Peyer's patch (tissue), 4 donors: ENCODE measurements around the gene HAL.

Experiments
- CTCF ChIP-seq, 6 experiments: fragments of 450-650 bp in 4 of 6; fragments of 200-600 bp in 2 of 6; sonication (generic) in 1 of 6; IDR thresholded peaks; one replicate each; pipeline ENCODE4 v1.5.1; 2017 to 2019; ENCODE audit warnings: antibody characterized with exemption in 6 of 6, mild to moderate bottlenecking in 3 of 6, moderate library complexity in 1 of 6
- POLR2A ChIP-seq, 2 donors: fragments of 450-650 bp; IDR thresholded peaks; one replicate each; pipeline ENCODE4 v1.5.1; 2017; ENCODE audit warnings: antibody characterized with exemption in 2 of 2, mild to moderate bottlenecking in 2 of 2, moderate library complexity in 2 of 2

GRCh38 chr12:96045566-96045965 is 49.4 kb upstream of the HAL start:
- TF ChIP-seq CTCF (IDR thresholded peaks at IDR 0.05) (no peak), POLR2A (IDR thresholded peaks at IDR 0.05) (no peak)
